CD4-positive, alpha-beta T cell (primary cell): ENCODE measurements around the gene ACKR2. TPM values are rescaled to one million over a fixed set of nuclear protein-coding genes. Genes with fewer than 3 reads are reported as not detected.

Experiments used
- ATAC-seq: fragments of 200-7000 bp; cut with Tn5 transposase; one replicate; pipeline ENCODE4 v1.10.0; 2022; ENCODE audit warnings: mild to moderate bottlenecking; ENCODE audit not compliant: poor library complexity
- CTCF ChIA-PET: fragments of 350-600 bp; sonication (Branson Sonifier 250); formaldehyde crosslinking; loops from one replicate; lab custom pipeline; 2021; ENCODE audit warnings: antibody characterized with exemption, inconsistent platforms; lab: Charles Lee
- POLR2A ChIA-PET: fragments of 350-600 bp; sonication (Branson Sonifier 250); formaldehyde crosslinking; loops from one replicate; lab custom pipeline; 2021; ENCODE audit warnings: antibody characterized with exemption, inconsistent platforms; lab: Charles Lee
- DNase-seq, 14 experiments: peaks; one replicate each; pipeline ENCODE4 v3.0.0-alpha.2; 2013 to 2020; ENCODE audit warnings: mixed read lengths in 2 of 14
- H3K27ac ChIP-seq, 2 donors: one replicate each; pipeline versions ENCODE4 v1.5.1 to v1.7.0; 2013; ENCODE audit warnings: low read length in 2 of 2, low read depth in 1 of 2, mild to moderate bottlenecking in 1 of 2
- H3K27me3 ChIP-seq, 2 experiments: 1 replicate in 1 of 2; 2 replicates in 1 of 2; pipeline versions ENCODE4 v1.6.1 to v1.7.0; 2013; ENCODE audit warnings: low read length in 2 of 2, control low read depth in 1 of 2, mild to moderate bottlenecking in 1 of 2, moderate library complexity in 1 of 2; ENCODE audit not compliant: insufficient read depth in 2 of 2, control insufficient read depth in 1 of 2
- H3K36me3 ChIP-seq: one replicate; pipeline ENCODE4 v1.6.1; 2013; ENCODE audit warnings: low read length, control low read depth; ENCODE audit not compliant: insufficient read depth
- H3K4me1 ChIP-seq: one replicate; pipeline ENCODE4 v1.6.1; 2013; ENCODE audit warnings: low read length, control low read depth; ENCODE audit not compliant: insufficient read depth
- H3K4me3 ChIP-seq: one replicate; pipeline ENCODE4 v1.5.1; 2013; ENCODE audit warnings: mild to moderate bottlenecking, low read length, moderate library complexity
- H3K9me3 ChIP-seq, 2 experiments: 1 replicate in 1 of 2; 2 replicates in 1 of 2; pipeline versions ENCODE4 v1.6.1 to v1.7.0; 2013; ENCODE audit warnings: low read length in 2 of 2, mild to moderate bottlenecking in 2 of 2, control low read depth in 1 of 2, moderate library complexity in 1 of 2; ENCODE audit not compliant: control insufficient read depth in 1 of 2, insufficient read depth in 1 of 2
- H3K27ac Mint-ChIP-seq: one replicate; pipeline ENCODE4 v1.8.0; 2020; ENCODE audit warnings: mixed read lengths
- H3K27me3 Mint-ChIP-seq: one replicate; pipeline ENCODE4 v1.8.0; 2021; ENCODE audit warnings: mixed read lengths
- H3K36me3 Mint-ChIP-seq: one replicate; pipeline ENCODE4 v1.8.0; 2021; ENCODE audit warnings: low read depth, mixed read lengths
- H3K4me1 Mint-ChIP-seq: one replicate; pipeline ENCODE4 v1.8.0; 2021; ENCODE audit warnings: low read depth, mixed read lengths
- H3K4me3 Mint-ChIP-seq: one replicate; pipeline ENCODE4 v1.8.0; 2020; ENCODE audit warnings: mild to moderate bottlenecking, mixed read lengths
- H3K9me3 Mint-ChIP-seq: one replicate; pipeline ENCODE4 v1.8.0; 2020; ENCODE audit warnings: mixed read lengths
- intact Hi-C, 2 experiments: fragments of 100-400 bp; cut with DNase I in 1 of 2; cut with micrococcal nuclease in 1 of 2; formaldehyde crosslinking; loops; one replicate each; pipeline versions ENCODE4 v1.15.1 to v1.9.0; 2023 to 2025; cut with DNase I, micrococcal nuclease
- total RNA-seq, 174 experiments: library from RNA in 2 of 174; stranded (reverse) in 2 of 174; gene quantifications; one replicate each; pipeline ENCODE4 v1.2.3 and lab custom pipeline; 2021 to 2026
- TF ChIP-seq, protein P1 (sequence below): fragments of 200-600 bp; IDR thresholded peaks from one replicate; pipeline ENCODE4 v1.8.0; 2022; ENCODE audit warnings: antibody characterized with exemption, mild to moderate bottlenecking

The ACKR2 gene
- total RNA-seq, 2 experiments from 2014 or later = 0.42 TPM; not detected in 1

DNA sequence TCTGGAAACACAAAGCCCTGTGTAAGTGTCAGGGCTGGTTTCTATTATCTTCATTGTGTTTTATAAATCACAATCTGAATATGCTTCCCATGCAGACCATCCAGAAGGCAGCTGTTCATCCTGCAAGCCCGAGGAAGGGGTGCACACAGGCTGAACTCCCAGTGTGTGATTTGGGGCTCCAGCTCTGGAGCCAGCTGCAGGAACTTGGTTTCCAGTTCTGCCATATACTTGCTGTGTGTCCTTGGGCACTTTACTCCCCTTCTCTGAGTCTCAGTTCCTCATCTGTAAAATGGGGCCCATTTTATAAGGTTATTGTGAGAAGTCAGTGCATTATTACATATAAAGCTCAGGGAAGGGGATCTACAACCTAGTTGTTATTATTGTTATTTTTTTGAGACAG is 43.8 kb downstream of the ACKR2 start:
- TF ChIP-seq, protein P1, sequence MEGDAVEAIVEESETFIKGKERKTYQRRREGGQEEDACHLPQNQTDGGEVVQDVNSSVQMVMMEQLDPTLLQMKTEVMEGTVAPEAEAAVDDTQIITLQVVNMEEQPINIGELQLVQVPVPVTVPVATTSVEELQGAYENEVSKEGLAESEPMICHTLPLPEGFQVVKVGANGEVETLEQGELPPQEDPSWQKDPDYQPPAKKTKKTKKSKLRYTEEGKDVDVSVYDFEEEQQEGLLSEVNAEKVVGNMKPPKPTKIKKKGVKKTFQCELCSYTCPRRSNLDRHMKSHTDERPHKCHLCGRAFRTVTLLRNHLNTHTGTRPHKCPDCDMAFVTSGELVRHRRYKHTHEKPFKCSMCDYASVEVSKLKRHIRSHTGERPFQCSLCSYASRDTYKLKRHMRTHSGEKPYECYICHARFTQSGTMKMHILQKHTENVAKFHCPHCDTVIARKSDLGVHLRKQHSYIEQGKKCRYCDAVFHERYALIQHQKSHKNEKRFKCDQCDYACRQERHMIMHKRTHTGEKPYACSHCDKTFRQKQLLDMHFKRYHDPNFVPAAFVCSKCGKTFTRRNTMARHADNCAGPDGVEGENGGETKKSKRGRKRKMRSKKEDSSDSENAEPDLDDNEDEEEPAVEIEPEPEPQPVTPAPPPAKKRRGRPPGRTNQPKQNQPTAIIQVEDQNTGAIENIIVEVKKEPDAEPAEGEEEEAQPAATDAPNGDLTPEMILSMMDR = no peak
- peaks cover 13% of the 10 kb centered on the region for H3K27me3 Mint-ChIP-seq
- H3K27ac Mint-ChIP-seq = no peak overlapping the region
- no peaks in the 10 kb centered on the region for H3K9me3 Mint-ChIP-seq
- Histone ChIP-seq H3K9me3 (no peaks in the 10 kb centered on the region), H3K27me3 (no peaks in the 10 kb centered on the region), H3K27ac (no peak overlapping the region), H3K36me3 (no peaks in the 10 kb centered on the region), H3K4me3 (no peak overlapping the region), H3K4me1 (no peaks in the 10 kb centered on the region)
- POLR2A ChIA-PET = no interaction called here
- DNase-seq (no peak), ATAC-seq (no peak)
- no peaks in the 10 kb centered on the region for H3K4me1 Mint-ChIP-seq
- no peak overlapping the region for H3K4me3 Mint-ChIP-seq
- no peaks in the 10 kb centered on the region for H3K36me3 Mint-ChIP-seq
- CTCF ChIA-PET = no interaction called here
- intact Hi-C loops = no loop called here

DNA sequence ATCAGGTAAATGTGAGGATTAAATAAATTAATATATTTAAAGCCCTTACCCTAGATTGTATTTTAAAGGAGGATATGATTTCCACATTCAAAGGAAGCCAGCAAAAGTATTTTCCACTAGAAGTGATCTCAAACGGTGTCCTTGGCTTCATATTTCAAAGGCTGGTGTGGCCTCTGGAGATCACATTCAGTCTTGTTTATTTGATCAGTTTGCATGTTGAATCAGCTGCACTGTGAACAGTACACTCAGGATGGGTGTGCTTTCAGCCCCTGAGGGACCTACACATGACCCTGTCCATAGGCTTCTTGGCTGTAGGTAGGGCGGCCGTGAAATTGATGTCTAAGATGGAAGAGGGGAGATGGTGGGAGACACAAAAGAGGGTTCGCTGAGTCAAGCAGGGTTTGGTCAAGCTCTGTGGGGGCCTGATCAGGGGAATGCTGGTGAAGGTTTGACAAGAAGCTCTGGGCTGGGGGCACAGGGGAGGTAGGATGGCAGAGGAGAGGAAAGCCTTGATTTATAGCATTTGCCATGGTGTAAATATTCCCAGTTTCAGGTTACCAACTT is 44.6 kb downstream of the ACKR2 start:
- H3K27me3 Mint-ChIP-seq = peaks cover 13% of the 10 kb centered on the region
- H3K4me1 Mint-ChIP-seq = no peaks in the 10 kb centered on the region
- H3K27ac Mint-ChIP-seq = no peak overlapping the region
- intact Hi-C loops = no loop called here
- no peaks in the 10 kb centered on the region for H3K4me1 ChIP-seq
- H3K36me3 Mint-ChIP-seq = no peaks in the 10 kb centered on the region
- ATAC-seq = no peak
- ChIA-PET CTCF (no interaction called here), POLR2A (no interaction called here)
- H3K27me3 ChIP-seq = no peaks in the 10 kb centered on the region
- no peak overlapping the region for H3K4me3 ChIP-seq
- no peak overlapping the region for H3K27ac ChIP-seq
- no peaks in the 10 kb centered on the region for H3K9me3 ChIP-seq
- TF ChIP-seq, protein P1 = no peak
- no peak for DNase-seq
- H3K4me3 Mint-ChIP-seq = no peak overlapping the region
- H3K36me3 ChIP-seq = no peaks in the 10 kb centered on the region
- H3K9me3 Mint-ChIP-seq = no peaks in the 10 kb centered on the region

DNA sequence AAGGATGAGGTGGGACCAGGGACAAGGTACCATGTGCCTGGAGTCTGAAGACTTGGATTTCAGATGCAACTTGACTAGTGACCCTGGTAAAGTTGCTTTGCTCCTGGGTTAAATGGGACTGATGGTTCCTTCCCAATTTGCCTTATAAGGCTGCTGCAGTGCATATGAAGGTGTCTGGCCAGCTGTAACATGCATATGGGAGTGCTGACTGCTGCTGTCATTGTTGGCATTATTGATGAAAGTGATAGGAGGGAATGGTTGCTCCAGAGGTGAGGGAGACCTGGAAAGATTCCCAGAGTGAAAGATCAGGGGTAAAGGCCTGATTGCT is 45.9 kb downstream of the ACKR2 start:
- Histone ChIP-seq H3K9me3 (no peaks in the 10 kb centered on the region), H3K4me1 (no peaks in the 10 kb centered on the region), H3K27me3 (no peaks in the 10 kb centered on the region), H3K4me3 (no peak overlapping the region), H3K27ac (no peak overlapping the region), H3K36me3 (no peaks in the 10 kb centered on the region)
- Mint-ChIP-seq H3K27me3 (peaks cover 13% of the 10 kb centered on the region), H3K4me1 (no peaks in the 10 kb centered on the region), H3K4me3 (no peak overlapping the region), H3K36me3 (no peaks in the 10 kb centered on the region), H3K9me3 (no peaks in the 10 kb centered on the region), H3K27ac (no peak overlapping the region)
- CTCF ChIA-PET = interaction anchor here (0.6 to 0.7 kb wide), 2 partner anchors 14 to 73 kb away, joined by 3 read pairs; no protein-coding TSS in a partner anchor
- POLR2A ChIA-PET = no interaction called here
- no peak for DNase-seq
- no peak for ATAC-seq
- TF ChIP-seq, protein P1 = no peak
- intact Hi-C loops = no loop called here
